Right renal cortex interstitium (tissue), 3 donors: ENCODE data around the gene MBD4. TPM values are rescaled to one million over a fixed set of nuclear protein-coding genes. Genes with fewer than 3 reads are reported as not detected.
"Not testable (repeated sequence)": the region's sequence is repeated elsewhere in the genome, so short reads cannot be mapped to it uniquely, and the experiment has no call there.

Experiments
- DNase-seq, 3 donors: peaks; one replicate each; pipeline ENCODE4 v3.0.0-alpha.2; 2013; ENCODE audit warnings: low read depth in 3 of 3, low spot score in 2 of 3
- polyA plus RNA-seq, 3 donors: library from polyadenylated mRNA; unstranded; fragments of 120-200 nt; gene quantifications; one replicate each; pipeline ENCODE4 v1.2.1, GENCODE V29; 2013; ENCODE audit not compliant: insufficient read length in 3 of 3

The MBD4 gene
- polyA plus RNA-seq, 3 donors: 44.5 to 51.8 (median 51.1) TPM

DNA sequence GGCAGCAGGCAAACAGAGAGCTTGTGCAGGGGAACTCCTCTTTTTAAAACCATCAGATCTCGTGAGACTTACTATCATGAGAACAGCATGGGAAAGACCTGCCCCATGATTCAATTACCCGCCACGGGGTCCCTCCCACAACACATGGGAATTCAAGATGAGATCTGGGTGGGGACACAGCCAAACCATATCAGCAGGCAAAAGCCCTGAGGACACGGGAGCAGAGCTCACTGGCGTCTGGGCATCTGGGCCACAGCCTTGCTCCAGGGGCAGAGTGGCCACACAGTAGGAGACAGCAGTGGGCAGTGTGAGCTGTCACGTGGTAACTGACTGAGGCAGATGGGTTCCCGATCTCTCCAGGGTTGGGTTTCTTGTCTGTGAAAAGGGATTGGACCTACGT is 54.2 kb downstream of the MBD4 start:
- not testable (repeated sequence) for DNase-seq

DNA sequence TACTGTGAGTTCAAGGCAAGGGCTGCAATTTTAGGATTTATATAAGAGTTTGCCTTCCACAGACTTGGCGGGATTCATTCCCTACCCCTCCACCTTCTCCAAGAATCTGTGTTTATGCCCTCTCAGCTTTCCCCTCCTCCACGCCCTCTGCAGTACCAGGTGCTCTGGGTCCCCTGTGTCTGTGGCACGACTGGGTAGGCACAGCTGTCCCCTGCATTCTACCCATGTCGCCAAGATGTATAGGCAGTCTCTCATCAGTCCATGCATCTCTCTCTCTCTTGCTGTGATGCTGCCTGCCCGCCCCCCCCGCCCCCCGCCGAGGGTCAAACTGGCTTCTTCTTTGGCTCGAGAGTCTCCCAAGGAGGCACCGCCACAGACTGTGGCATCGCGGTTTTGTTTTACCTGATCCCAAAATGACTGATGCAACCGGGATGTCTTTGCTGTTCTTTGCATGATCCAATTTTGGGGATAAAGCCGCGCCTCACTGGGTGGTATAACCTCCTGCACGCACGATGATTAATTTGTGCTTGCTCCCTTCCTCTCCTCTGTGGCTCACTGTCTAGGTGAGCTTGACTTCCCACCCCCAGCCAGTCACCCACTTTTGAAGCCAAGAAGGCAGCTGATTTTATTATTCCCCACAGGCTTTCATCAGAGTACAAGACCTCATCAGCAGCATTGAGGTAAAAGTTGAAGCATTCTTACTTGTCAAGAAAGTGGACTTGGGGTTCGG is 55.0 kb downstream of the MBD4 start:
- no peak for DNase-seq

DNA sequence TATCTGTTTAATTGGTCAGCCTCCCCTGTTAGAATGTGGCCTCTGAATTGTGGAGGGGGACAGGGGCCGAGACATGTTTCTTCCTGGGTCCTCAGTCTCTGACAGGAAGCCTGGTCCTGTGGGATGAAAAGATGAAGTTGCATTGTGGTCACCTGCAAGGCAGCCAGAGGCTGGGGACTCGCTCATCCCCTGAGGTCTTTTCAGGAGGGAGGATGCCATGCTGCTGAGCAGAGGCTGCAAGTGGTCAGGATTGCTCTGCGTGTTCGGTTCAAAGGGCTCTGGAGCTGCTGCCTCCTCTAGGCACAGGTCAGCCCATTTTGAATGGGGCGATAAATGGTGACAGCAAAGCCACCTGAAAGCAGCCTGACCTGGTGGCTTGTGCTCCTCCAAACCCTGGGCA is 55.6 kb downstream of the MBD4 start:
- not testable (repeated sequence) for DNase-seq

DNA sequence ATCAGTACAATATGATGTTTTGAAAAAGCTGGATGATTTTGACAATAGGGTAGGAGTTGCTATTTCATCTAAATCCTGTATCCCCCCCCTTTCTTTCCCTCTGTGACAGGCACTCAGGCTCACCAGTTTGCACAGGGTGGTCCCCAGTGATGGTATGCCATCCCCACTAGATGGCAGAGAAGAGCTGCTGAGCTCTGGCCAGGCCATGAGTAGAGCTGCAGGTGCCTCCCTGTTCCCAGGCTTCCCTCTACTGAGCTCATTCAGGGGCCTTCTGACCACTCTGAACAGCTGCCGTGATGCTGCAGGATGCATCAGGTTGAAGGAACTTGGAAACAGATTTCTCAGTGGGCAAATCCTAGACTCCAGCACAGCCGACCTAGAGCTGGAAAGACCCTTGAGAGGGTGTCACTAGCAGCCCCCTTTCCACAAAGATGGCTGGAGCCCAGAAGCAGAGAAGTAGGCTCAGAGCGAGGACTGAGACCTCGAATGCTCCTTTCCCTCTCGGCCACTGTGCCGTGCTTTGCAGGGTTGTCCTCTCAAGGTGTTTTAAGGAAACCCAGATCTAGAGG is 56.4 kb downstream of the MBD4 start:
- DNase-seq: peak in 1 of 3 donors; percentile 26

DNA sequence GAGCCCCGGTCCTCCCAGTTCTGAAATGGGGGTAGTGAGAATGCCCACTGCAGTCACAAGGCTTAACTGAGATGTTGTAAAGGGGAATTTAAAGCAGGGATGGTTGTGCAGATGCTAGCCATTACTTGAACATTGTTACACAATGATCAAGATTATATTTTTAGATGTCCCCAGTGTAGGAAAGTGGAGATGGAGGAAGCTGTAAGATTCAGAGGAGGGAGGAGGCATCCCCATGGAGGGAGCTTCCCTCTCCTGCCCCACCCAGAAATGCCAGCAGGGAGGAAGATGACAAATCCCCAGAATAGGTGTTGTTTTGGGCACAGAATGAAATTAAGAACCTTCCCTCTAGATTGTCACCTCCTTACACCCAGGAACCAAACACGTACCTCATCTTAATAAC is 57.4 kb downstream of the MBD4 start:
- DNase-seq: no peak

Other genes starting within 250 kb of the MBD4 start
- gene COPG1, start 190.3 kb downstream of the MBD4 start, polyA plus RNA-seq: 100 to 1,000 TPM; 166 to 167 (median 166) TPM
- 10 to 100 TPM; 55.2 to 61.5 (median 56.9) TPM for gene HMCES, start 161.1 kb downstream of the MBD4 start, polyA plus RNA-seq
- 1 to 10 TPM; 3.2 to 3.6 (median 3.5) TPM for gene EFCAB12, start 11.3 kb downstream of the MBD4 start, polyA plus RNA-seq
- gene IFT122, start 276 bp upstream of the MBD4 start, polyA plus RNA-seq: 10 to 100 TPM; 39.1 to 61.1 (median 46.7) TPM
- under 1 TPM in 2 of 3 donors, not detected in 1; 0.06 to 0.07 TPM for gene RHO, start 88.7 kb upstream of the MBD4 start, polyA plus RNA-seq
- not detected for gene H1-8, start 103.2 kb upstream of the MBD4 start, polyA plus RNA-seq
- gene PLXND1, start 166.7 kb upstream of the MBD4 start, polyA plus RNA-seq: 100 to 1,000 TPM; 105 to 132 (median 117) TPM